ENCODE measurements around the gene OLFML2A. TPM values are rescaled to one million over a fixed set of nuclear protein-coding genes. Genes with fewer than 3 reads are reported as not detected.

OLFML2A gene
- total RNA-seq, 1 experiment from 2014 or later, result 0.99 TPM

- Mint-ChIP-seq H3K4me1 (ENCODE audit: low read depth, unreplicated experiment) (no peaks in the 10 kb centered on the region), H3K9me3 (ENCODE audit: low read depth, unreplicated experiment) (no peaks in the 10 kb centered on the region), H3K27ac (ENCODE audit: unreplicated experiment) (no peak overlapping the region), H3K27me3 (ENCODE audit: unreplicated experiment) (no peaks in the 10 kb centered on the region), H3K36me3 (ENCODE audit: insufficient read depth, unreplicated experiment) (no peaks in the 10 kb centered on the region), H3K4me3 (ENCODE audit: low read depth, unreplicated experiment) (no peak overlapping the region)
- CTCF ChIA-PET, result interaction anchor here (0.6 kb wide), 1 partner anchor 14 kb away, joined by 3 read pairs; no protein-coding TSS in a partner anchor
- intact Hi-C loops (cut with micrococcal nuclease; ENCODE audit: unreplicated experiment), result no loop called here
- TF ChIP-seq, protein P1, sequence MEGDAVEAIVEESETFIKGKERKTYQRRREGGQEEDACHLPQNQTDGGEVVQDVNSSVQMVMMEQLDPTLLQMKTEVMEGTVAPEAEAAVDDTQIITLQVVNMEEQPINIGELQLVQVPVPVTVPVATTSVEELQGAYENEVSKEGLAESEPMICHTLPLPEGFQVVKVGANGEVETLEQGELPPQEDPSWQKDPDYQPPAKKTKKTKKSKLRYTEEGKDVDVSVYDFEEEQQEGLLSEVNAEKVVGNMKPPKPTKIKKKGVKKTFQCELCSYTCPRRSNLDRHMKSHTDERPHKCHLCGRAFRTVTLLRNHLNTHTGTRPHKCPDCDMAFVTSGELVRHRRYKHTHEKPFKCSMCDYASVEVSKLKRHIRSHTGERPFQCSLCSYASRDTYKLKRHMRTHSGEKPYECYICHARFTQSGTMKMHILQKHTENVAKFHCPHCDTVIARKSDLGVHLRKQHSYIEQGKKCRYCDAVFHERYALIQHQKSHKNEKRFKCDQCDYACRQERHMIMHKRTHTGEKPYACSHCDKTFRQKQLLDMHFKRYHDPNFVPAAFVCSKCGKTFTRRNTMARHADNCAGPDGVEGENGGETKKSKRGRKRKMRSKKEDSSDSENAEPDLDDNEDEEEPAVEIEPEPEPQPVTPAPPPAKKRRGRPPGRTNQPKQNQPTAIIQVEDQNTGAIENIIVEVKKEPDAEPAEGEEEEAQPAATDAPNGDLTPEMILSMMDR (IDR thresholded peaks at IDR 0.05; ENCODE audit: unreplicated experiment), result no peak
- DNase-seq, result no peak
- BruUV-seq (replicated peaks), result no TSS peak
These were observed 27.0 kb downstream of the OLFML2A start for GRCh38 chr9:124803911-124804310.

- intact Hi-C loops (cut with micrococcal nuclease; ENCODE audit: unreplicated experiment), result no loop called here
- no peaks in the 10 kb centered on the region for H3K9me3 Mint-ChIP-seq (ENCODE audit: low read depth, unreplicated experiment)
- CTCF ChIA-PET, result no interaction called here
- no peak overlapping the region for H3K4me3 Mint-ChIP-seq (ENCODE audit: low read depth, unreplicated experiment)
- TF ChIP-seq, protein P1 (IDR thresholded peaks at IDR 0.05; ENCODE audit: unreplicated experiment), result no peak
- DNase-seq, result no peak
- no peak overlapping the region for H3K27ac Mint-ChIP-seq (ENCODE audit: unreplicated experiment)
- no peaks in the 10 kb centered on the region for H3K27me3 Mint-ChIP-seq (ENCODE audit: unreplicated experiment)
- no peaks in the 10 kb centered on the region for H3K4me1 Mint-ChIP-seq (ENCODE audit: low read depth, unreplicated experiment)
- BruUV-seq (replicated peaks), result no TSS peak
- no peaks in the 10 kb centered on the region for H3K36me3 Mint-ChIP-seq (ENCODE audit: insufficient read depth, unreplicated experiment)
These were observed 28.3 kb downstream of the OLFML2A start for GRCh38 chr9:124805186-124805585.

- Mint-ChIP-seq H3K9me3 (ENCODE audit: low read depth, unreplicated experiment) (no peaks in the 10 kb centered on the region), H3K36me3 (ENCODE audit: insufficient read depth, unreplicated experiment) (no peaks in the 10 kb centered on the region), H3K27ac (ENCODE audit: unreplicated experiment) (no peak overlapping the region), H3K27me3 (ENCODE audit: unreplicated experiment) (no peaks in the 10 kb centered on the region), H3K4me1 (ENCODE audit: low read depth, unreplicated experiment) (peaks cover 25% of the 10 kb centered on the region), H3K4me3 (ENCODE audit: low read depth, unreplicated experiment) (no peak overlapping the region)
- TF ChIP-seq, protein P1 (IDR thresholded peaks at IDR 0.05; ENCODE audit: unreplicated experiment), result no peak
- intact Hi-C loops (cut with micrococcal nuclease; ENCODE audit: unreplicated experiment), result no loop called here
- no peak for DNase-seq
- CTCF ChIA-PET, result interaction anchor here (0.7 kb wide), 1 partner anchor 22 kb away, joined by 3 read pairs; no protein-coding TSS in a partner anchor
- BruUV-seq (replicated peaks), result no TSS peak
These were observed 31.5 kb downstream of the OLFML2A start for GRCh38 chr9:124808246-124808956.

- H3K27me3 Mint-ChIP-seq (ENCODE audit: unreplicated experiment), result no peaks in the 10 kb centered on the region
- no peak overlapping the region for H3K4me3 Mint-ChIP-seq (ENCODE audit: low read depth, unreplicated experiment)
- no peak for DNase-seq
- BruUV-seq (replicated peaks), result no TSS peak
- H3K36me3 Mint-ChIP-seq (ENCODE audit: insufficient read depth, unreplicated experiment), result no peaks in the 10 kb centered on the region
- peaks cover 25% of the 10 kb centered on the region for H3K4me1 Mint-ChIP-seq (ENCODE audit: low read depth, unreplicated experiment)
- H3K27ac Mint-ChIP-seq (ENCODE audit: unreplicated experiment), result no peak overlapping the region
- TF ChIP-seq, protein P1 (IDR thresholded peaks at IDR 0.05; ENCODE audit: unreplicated experiment), result no peak
- no peaks in the 10 kb centered on the region for H3K9me3 Mint-ChIP-seq (ENCODE audit: low read depth, unreplicated experiment)
- CTCF ChIA-PET, result interaction anchor here (0.7 kb wide), 1 partner anchor 23 kb away, joined by 3 read pairs; no protein-coding TSS in a partner anchor
- intact Hi-C loops (cut with micrococcal nuclease; ENCODE audit: unreplicated experiment), result no loop called here
These were observed 32.3 kb downstream of the OLFML2A start for GRCh38 chr9:124809211-124809610.

Data from Calu3 (cell line).